Mesodermal cell (in vitro differentiated cells): ENCODE measurements around the gene CYP2U1.

Experiments used
- H3K27ac ChIP-seq: 2 replicates; pipeline ENCODE4 v1.7.0; 2013; ENCODE audit warnings: mild to moderate bottlenecking, low read depth, low read length, moderate library complexity; ENCODE audit not compliant: severe bottlenecking
- H3K36me3 ChIP-seq: 2 replicates; pipeline ENCODE4 v1.7.1; 2013; ENCODE audit warnings: mild to moderate bottlenecking, low read length, moderate library complexity; ENCODE audit not compliant: control insufficient read depth, insufficient read depth
- H3K4me1 ChIP-seq: one replicate; pipeline ENCODE4 v1.7.1; 2013; ENCODE audit warnings: mild to moderate bottlenecking, low read length; ENCODE audit not compliant: insufficient read depth, control insufficient read depth, poor library complexity, severe bottlenecking
- H3K4me3 ChIP-seq: 2 replicates; pipeline ENCODE4 v1.7.0; 2013; ENCODE audit warnings: low read length, control low read depth, mild to moderate bottlenecking; ENCODE audit not compliant: insufficient read depth, poor library complexity, severe bottlenecking; ENCODE audit errors: extremely low read depth
- H3K9me3 ChIP-seq: 2 replicates; pipeline ENCODE4 v1.7.1; 2013; ENCODE audit warnings: mild to moderate bottlenecking, low read length, moderate library complexity; ENCODE audit not compliant: control insufficient read depth
- WGBS, 2 experiments: methylation state at CpG; one replicate each; pipeline ENCODE4 v1.1.5; 2013; ENCODE audit warnings: missing lambda C conversion rate in 2 of 2; ENCODE audit not compliant: insufficient coverage in 2 of 2; 5-methylcytosine and 5-hydroxymethylcytosine counted together

The CYP2U1 gene

DNA sequence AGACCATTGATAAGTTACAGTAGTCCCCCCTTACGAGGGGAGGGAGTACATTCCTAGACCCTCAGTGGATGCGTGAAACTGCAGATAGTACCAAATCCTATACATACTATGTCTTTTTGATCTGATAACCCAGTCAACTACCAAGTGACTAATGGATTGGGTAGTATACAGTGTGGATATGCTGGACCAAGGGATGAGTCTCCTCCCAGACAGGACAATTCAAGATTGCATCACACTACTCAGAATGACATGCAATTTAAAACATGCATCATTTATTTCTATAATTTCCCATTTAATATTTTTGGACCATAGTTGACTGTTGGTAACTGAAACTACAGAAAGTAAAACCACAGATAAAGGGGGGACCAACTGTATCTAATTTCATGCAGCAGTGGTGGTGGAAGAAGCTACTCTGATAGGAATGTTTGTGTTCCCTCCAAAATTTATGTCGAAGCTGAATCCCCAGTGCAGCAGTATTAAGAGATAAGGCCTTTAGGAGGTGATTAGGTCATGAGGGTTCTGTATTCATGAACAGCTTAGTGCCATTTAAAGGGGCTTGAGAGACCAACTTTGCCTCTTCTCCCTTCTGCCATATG is 70.3 kb downstream of the CYP2U1 start:
- Histone ChIP-seq H3K9me3 (no peaks in the 10 kb centered on the region), H3K4me3 (no peak overlapping the region), H3K27ac (no peak overlapping the region), H3K36me3 (peaks cover 5% of the 10 kb centered on the region), H3K4me1 (peaks cover 13% of the 10 kb centered on the region)
- WGBS, 2 experiments = 89 to 100% methylated on average over 1 of the region's 3 CpGs
